Endothelial cell of umbilical vein (primary cell): ENCODE data around the gene OPCML.

Experiments used
- CTCF ChIP-seq, 2 donors: IDR thresholded peaks; 1 replicate in 1 of 2; 2 replicates in 1 of 2; pipeline ENCODE4 v1.5.1; 2011; ENCODE audit warnings: low read length in 2 of 2, mild to moderate bottlenecking in 2 of 2, moderate library complexity in 2 of 2, control low read depth in 1 of 2, inconsistent platforms in 1 of 2, low read depth in 1 of 2; ENCODE audit not compliant: insufficient read depth in 1 of 2; ENCODE audit errors: extremely low read depth in 1 of 2
- POLR2AphosphoS5 ChIP-seq: IDR thresholded peaks from 2 replicates; pipeline ENCODE4 v1.6.1; 2012; ENCODE audit warnings: low read depth, mild to moderate bottlenecking, control low read depth, low read length, moderate library complexity; ENCODE audit not compliant: insufficient read depth

- TF ChIP-seq CTCF (IDR thresholded peaks at IDR 0.05; ENCODE audit: extremely low read depth in 1 of 2, insufficient read depth in 1 of 2, low read depth in 1 of 2, low read length in 2 of 2) (no peak), POLR2AphosphoS5 (no peak)
Measured at GRCh38 chr11:133146697-133147306, 385.5 kb downstream of the OPCML start.
